Peyer's patch (tissue), 4 donors: ENCODE data around the gene CACNA2D1.

Experiments used
- CTCF ChIP-seq, 6 experiments: fragments of 450-650 bp in 4 of 6; fragments of 200-600 bp in 2 of 6; sonication (generic) in 1 of 6; IDR thresholded peaks; one replicate each; pipeline ENCODE4 v1.5.1; 2017 to 2019; ENCODE audit warnings: antibody characterized with exemption in 6 of 6, mild to moderate bottlenecking in 3 of 6, moderate library complexity in 1 of 6
- POLR2A ChIP-seq, 2 donors: fragments of 450-650 bp; IDR thresholded peaks; one replicate each; pipeline ENCODE4 v1.5.1; 2017; ENCODE audit warnings: antibody characterized with exemption in 2 of 2, mild to moderate bottlenecking in 2 of 2, moderate library complexity in 2 of 2

DNA sequence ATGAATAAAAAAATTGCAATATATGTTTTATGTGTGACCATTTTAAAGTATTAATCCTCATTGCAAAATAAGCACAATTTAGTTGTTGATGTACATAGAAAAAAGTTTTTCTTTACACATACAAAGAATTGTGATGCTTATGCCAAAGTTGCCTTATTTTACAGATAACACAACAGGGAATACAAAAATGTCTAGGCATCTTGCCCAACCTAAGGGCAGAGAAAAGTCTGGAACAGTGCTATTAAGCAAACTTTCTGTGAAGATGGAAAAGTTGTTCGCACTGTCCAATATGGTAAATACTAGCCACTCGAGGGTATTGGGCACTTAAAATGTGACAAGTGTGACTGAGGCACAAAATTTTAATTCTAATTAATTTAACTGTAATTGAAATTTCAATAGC is 483.6 kb downstream of the CACNA2D1 start:
- no peak for TF ChIP-seq POLR2A (IDR thresholded peaks at IDR 0.05)
- no peak for TF ChIP-seq CTCF (IDR thresholded peaks at IDR 0.05)
